Common myeloid progenitor, CD34-positive (primary cell): ENCODE results near the gene ADGRL1.
"Not testable (repeated sequence)": the region's sequence is repeated elsewhere in the genome, so short reads cannot be mapped to it uniquely, and the experiment has no call there.

Experiments used
- CTCF ChIA-PET: fragments of 350-600 bp; sonication (Branson Sonifier 250); formaldehyde crosslinking; loops from one replicate; lab custom pipeline; 2021; ENCODE audit warnings: antibody characterized with exemption; lab: Charles Lee
- POLR2A ChIA-PET: fragments of 350-600 bp; sonication (Branson Sonifier 250); formaldehyde crosslinking; loops from one replicate; lab custom pipeline; 2021; ENCODE audit warnings: antibody characterized with exemption; lab: Charles Lee
- DNase-seq, 3 donors: peaks; one replicate each; pipeline versions ENCODE4 v3.0.0 to v3.0.0-alpha.2; 2013
- H3K27ac ChIP-seq, 2 experiments: 1 replicate in 1 of 2; 2 replicates in 1 of 2; pipeline ENCODE4 v1.7.0; 2013; ENCODE audit warnings: inconsistent platforms in 2 of 2, low read length in 2 of 2, mild to moderate bottlenecking in 2 of 2, low read depth in 1 of 2, moderate library complexity in 1 of 2; ENCODE audit not compliant: severe bottlenecking in 2 of 2, insufficient read depth in 1 of 2, poor library complexity in 1 of 2
- H3K27me3 ChIP-seq, 5 experiments: replicated peaks in 2 of 5; 1 replicate in 3 of 5; 2 replicates in 2 of 5; pipeline versions ENCODE4 v1.6.1 to v1.7.0; 2013; ENCODE audit warnings: low read length in 4 of 5, mild to moderate bottlenecking in 2 of 5, moderate library complexity in 2 of 5, inconsistent platforms in 1 of 5; ENCODE audit not compliant: insufficient read depth in 5 of 5, control insufficient read depth in 4 of 5
- H3K36me3 ChIP-seq, 4 experiments: 1 replicate in 2 of 4; 2 replicates in 2 of 4; pipeline versions ENCODE4 v1.6.1 to v1.7.0; 2013; ENCODE audit warnings: low read length in 3 of 4, control low read depth in 1 of 4, mild to moderate bottlenecking in 1 of 4; ENCODE audit not compliant: control insufficient read depth in 4 of 4, insufficient read depth in 4 of 4
- H3K4me1 ChIP-seq, 4 experiments: 1 replicate in 3 of 4; 2 replicates in 1 of 4; pipeline versions ENCODE4 v1.6.1 to v1.7.1; 2013; ENCODE audit warnings: low read length in 3 of 4, mild to moderate bottlenecking in 3 of 4, control low read depth in 1 of 4, inconsistent platforms in 1 of 4, moderate library complexity in 1 of 4; ENCODE audit not compliant: control insufficient read depth in 4 of 4, insufficient read depth in 4 of 4; ENCODE audit errors: control extremely low read depth in 1 of 4
- H3K4me3 ChIP-seq, 7 experiments: 1 replicate in 4 of 7; 2 replicates in 3 of 7; pipeline versions ENCODE4 v1.5.1 to v1.7.0; 2013; ENCODE audit warnings: mild to moderate bottlenecking in 7 of 7, low read length in 6 of 7, moderate library complexity in 6 of 7, inconsistent platforms in 2 of 7, low read depth in 2 of 7, control low read depth in 1 of 7; ENCODE audit not compliant: insufficient read depth in 4 of 7, control insufficient read depth in 1 of 7; ENCODE audit errors: extremely low read depth in 1 of 7
- H3K9me3 ChIP-seq, 5 experiments: 1 replicate in 4 of 5; 2 replicates in 1 of 5; pipeline versions ENCODE4 v1.6.1 to v1.7.1; 2013; ENCODE audit warnings: low read length in 4 of 5, mild to moderate bottlenecking in 2 of 5, inconsistent platforms in 1 of 5, low read depth in 1 of 5, moderate library complexity in 1 of 5; ENCODE audit not compliant: control insufficient read depth in 4 of 5, insufficient read depth in 2 of 5; ENCODE audit errors: control extremely low read depth in 1 of 5
- WGBS: methylation state at CpG from one replicate; pipeline ENCODE4 v1.1.5; 2013; ENCODE audit not compliant: insufficient coverage; 5-methylcytosine and 5-hydroxymethylcytosine counted together

ADGRL1 gene

GRCh38 chr19:14249891-14250290 is 43.9 kb upstream of the ADGRL1 start:
- H3K27ac ChIP-seq, POLR2A ChIA-PET, H3K27me3 ChIP-seq, H3K36me3 ChIP-seq, H3K9me3 ChIP-seq, DNase-seq: not testable (repeated sequence)
- WGBS = no CpG with 5 or more reads among the region's 2 CpGs
- Histone ChIP-seq H3K4me1 (peaks cover 0 to 24% (median 15%) of the 10 kb centered on the region in 4 experiments), H3K4me3 (peak overlapping the region in 3 of 7 experiments; percentile 55 to 72 (median 64))
- CTCF ChIA-PET = interaction anchor here (0.6 to 1.4 kb wide), 2 partner anchors 14 to 26 kb away, joined by 3 read pairs; no protein-coding TSS in a partner anchor

DNA sequence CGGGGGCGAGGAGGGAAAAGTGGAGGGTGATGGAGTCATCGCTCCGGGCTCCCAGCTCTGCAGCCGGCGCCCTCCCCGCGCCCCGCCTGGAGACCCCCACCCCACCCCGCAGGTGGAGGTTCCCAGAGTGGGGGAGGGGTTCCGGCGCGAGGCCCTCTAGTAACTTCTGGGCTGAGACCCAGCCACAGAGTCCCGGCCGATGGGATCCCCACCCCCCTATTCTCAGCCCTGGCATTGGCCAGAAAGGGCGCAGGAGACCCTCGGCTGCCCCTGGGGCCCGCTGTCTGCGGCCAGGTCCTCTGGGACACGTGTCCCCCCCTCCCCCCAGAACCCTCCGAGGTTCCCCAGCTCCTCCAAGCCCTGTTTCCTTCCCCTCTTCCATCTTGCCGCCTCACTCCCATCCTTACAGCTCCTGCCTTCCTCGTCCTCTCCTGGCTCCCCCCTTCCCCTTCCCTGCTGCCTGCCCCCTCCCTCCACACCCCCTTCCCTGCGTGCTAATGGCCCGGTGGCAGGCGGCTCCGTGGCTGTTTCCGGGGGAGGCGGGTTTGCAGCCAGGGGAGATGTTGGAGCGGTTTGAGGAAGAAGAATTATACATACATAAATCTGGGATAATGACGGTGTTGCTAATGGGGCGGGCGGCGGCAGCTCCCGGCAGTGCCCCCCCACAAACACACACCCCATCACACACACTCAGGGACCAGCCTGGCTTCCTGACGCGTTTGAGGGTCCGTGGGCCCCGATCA is 43.2 kb upstream of the ADGRL1 start:
- peak in 2 of 3 donors; percentile 46 to 59 for DNase-seq
- Histone ChIP-seq H3K4me1 (peaks cover 0 to 22% (median 15%) of the 10 kb centered on the region in 4 experiments), H3K4me3 (peak overlapping the region; percentile 4 to 72 (median 55))
- CTCF ChIA-PET = interaction anchor here (0.5 to 0.6 kb wide), 2 partner anchors 25 to 143 kb away, joined by 3 read pairs; no protein-coding TSS in a partner anchor
- POLR2A ChIA-PET, H3K9me3 ChIP-seq, H3K27me3 ChIP-seq, H3K27ac ChIP-seq, H3K36me3 ChIP-seq: not testable (repeated sequence)
- WGBS = 0% methylated on average over 10 of the region's 39 CpGs

GRCh38 chr19:14248578-14249011 is 42.6 kb upstream of the ADGRL1 start:
- no peak overlapping the region for H3K27ac ChIP-seq
- WGBS = 0% methylated on average over 9 of the region's 20 CpGs
- ChIA-PET POLR2A (no interaction called here), CTCF (no interaction called here)
- peaks cover 0 to 2% (median 0%) of the 10 kb centered on the region in 5 experiments for H3K27me3 ChIP-seq
- DNase-seq = peak; percentile 21 to 50 (median 27)
- no peaks in the 10 kb centered on the region for H3K36me3 ChIP-seq
- H3K9me3 ChIP-seq = no peaks in the 10 kb centered on the region
- peak overlapping the region in 6 of 7 experiments; percentile 41 to 72 (median 52) for H3K4me3 ChIP-seq
- peaks cover 0 to 17% (median 14%) of the 10 kb centered on the region in 4 experiments for H3K4me1 ChIP-seq

DNA sequence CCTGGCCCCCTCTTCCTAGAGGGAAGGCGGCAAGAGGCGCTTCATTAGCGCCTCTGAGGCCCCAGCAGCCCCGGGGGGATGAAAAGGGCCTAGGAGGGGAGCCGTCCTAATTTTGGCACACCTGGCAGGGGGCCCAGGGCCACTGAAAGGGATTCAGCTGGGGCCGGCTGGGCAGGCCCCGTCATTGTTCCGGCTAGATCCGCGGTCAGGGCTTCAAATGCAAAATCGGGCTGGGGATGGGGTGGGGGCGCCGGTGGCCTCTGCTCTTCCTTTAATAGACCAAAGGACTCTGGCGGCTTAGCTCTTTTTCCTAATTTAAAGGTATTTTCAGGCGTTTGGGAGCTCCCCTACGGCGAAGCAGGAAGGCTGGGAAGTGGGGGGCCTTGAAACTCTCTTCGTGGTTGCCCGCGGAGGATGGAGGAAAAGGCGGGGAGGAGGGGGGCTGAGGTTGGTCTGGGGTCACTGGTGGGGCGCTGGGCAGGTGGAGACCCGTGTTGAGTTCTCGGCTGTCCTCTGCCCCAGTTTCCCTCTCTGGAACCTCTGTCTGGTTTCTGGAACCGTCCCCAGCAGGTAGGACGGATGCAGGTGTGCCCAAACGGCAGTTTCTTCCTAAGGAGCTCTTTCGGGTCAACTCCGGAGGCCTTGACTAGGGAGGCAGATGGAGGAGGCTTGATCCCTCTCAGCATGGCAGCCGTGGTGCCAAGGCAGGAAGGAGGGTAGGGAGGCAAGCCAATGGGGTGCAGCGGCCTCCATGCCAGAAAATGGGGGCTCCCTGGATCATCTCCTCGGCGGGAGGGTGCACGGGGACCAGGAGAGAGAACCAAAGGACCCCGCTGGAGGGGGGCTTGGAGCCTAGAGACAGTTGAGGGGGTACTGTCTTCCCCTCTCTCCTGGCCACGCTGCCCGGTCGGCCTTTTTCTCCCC is 41.8 kb upstream of the ADGRL1 start:
- H3K27ac ChIP-seq, CTCF ChIA-PET, H3K9me3 ChIP-seq, H3K36me3 ChIP-seq, POLR2A ChIA-PET, H3K27me3 ChIP-seq: not testable (repeated sequence)
- peaks cover 0 to 17% (median 14%) of the 10 kb centered on the region in 4 experiments for H3K4me1 ChIP-seq
- WGBS = under 1% methylated on average over 22 of the region's 38 CpGs
- DNase-seq = peak in 2 of 3 donors; percentile 54 to 65
- peak overlapping the region in 4 of 7 experiments; percentile 32 to 72 (median 56) for H3K4me3 ChIP-seq

DNA sequence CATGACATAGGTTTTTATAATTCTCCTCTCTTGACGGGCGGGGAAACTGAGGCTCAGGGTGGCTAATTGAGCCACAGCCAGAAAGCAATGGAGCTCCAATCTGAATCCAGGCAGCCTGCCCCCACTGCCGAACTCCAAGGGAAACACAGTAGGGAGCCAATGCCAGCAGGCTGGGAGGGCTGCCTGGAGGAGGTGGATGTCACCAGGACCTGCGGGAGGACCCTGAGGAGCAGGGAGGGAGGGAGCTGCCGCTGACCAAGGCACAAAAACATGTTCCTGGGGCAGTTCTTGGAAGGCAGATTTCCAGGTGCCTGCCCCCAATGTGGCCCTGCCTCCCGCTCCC is 41.2 kb upstream of the ADGRL1 start:
- H3K27ac ChIP-seq, POLR2A ChIA-PET, CTCF ChIA-PET, H3K9me3 ChIP-seq, DNase-seq, H3K36me3 ChIP-seq, H3K27me3 ChIP-seq: not testable (repeated sequence)
- Histone ChIP-seq H3K4me3 (peak overlapping the region in 2 of 7 experiments; percentile 61 to 72), H3K4me1 (peaks cover 0 to 17% (median 14%) of the 10 kb centered on the region in 4 experiments)
- WGBS = 47% methylated on average over 3 of the region's 6 CpGs

GRCh38 chr19:14244393-14244792 is 38.4 kb upstream of the ADGRL1 start:
- WGBS = 100% methylated on average over 2 of the region's 5 CpGs
- H3K4me3 ChIP-seq, H3K36me3 ChIP-seq, H3K9me3 ChIP-seq, H3K27ac ChIP-seq, CTCF ChIA-PET, POLR2A ChIA-PET, DNase-seq, H3K27me3 ChIP-seq: not testable (repeated sequence)
- peaks cover 0 to 14% (median 11%) of the 10 kb centered on the region in 4 experiments for H3K4me1 ChIP-seq
